ENCODE data around the gene FKBP15.
"Not testable (repeated sequence)": the region's sequence is repeated elsewhere in the genome, so short reads cannot be mapped to it uniquely, and the experiment has no call there.

The FKBP15 gene

GRCh38 chr9:113153599-113153998 lies 67.5 kb downstream of the FKBP15 start:
- TF ChIP-seq POLR2A (IDR thresholded peaks at IDR 0.05; ENCODE audit: low read length) (no peak), GATA1 (IDR thresholded peaks at IDR 0.05; ENCODE audit: low read depth, low read length) (no peak)
- DNase-seq, result no peak

- TF ChIP-seq POLR2A (IDR thresholded peaks at IDR 0.05; ENCODE audit: low read length) (no peak), GATA1 (IDR thresholded peaks at IDR 0.05; ENCODE audit: low read depth, low read length) (no peak)
- no peak for DNase-seq
Observed at GRCh38 chr9:113152699-113153098, 68.4 kb downstream of the FKBP15 start.

GRCh38 chr9:113151696-113152630 lies 69.1 kb downstream of the FKBP15 start:
- DNase-seq, result no peak
- TF ChIP-seq GATA1 (IDR thresholded peaks at IDR 0.05; ENCODE audit: low read depth, low read length), result no peak

GRCh38 chr9:113150670-113151611 lies 70.1 kb downstream of the FKBP15 start, which contains the start of gene SLC31A2:
Gene SLC31A2 (plus strand): TSS chr9:113151007. CDS start chr9:113151075, 68 bp downstream.
- peak; percentile 83 to 88 for DNase-seq
- TF ChIP-seq GATA1 (IDR thresholded peaks at IDR 0.05; ENCODE audit: low read depth, low read length), result no peak
- no peak for TF ChIP-seq POLR2A (IDR thresholded peaks at IDR 0.05; ENCODE audit: low read length)

- DNase-seq, result not testable (repeated sequence)
Observed at GRCh38 chr9:113149561-113149960, 71.5 kb downstream of the FKBP15 start.

- TF ChIP-seq POLR2A (IDR thresholded peaks at IDR 0.05; ENCODE audit: low read length) (no peak), GATA1 (IDR thresholded peaks at IDR 0.05; ENCODE audit: low read depth, low read length) (no peak)
- DNase-seq, result no peak
Observed at GRCh38 chr9:113148781-113149510, 72.1 kb downstream of the FKBP15 start.

GRCh38 chr9:113148372-113148705 lies 72.7 kb downstream of the FKBP15 start:
- no peak for TF ChIP-seq GATA1 (IDR thresholded peaks at IDR 0.05; ENCODE audit: low read depth, low read length)
- no peak for TF ChIP-seq POLR2A (IDR thresholded peaks at IDR 0.05; ENCODE audit: low read length)
- DNase-seq, result no peak

GRCh38 chr9:113143432-113144227 lies 77.4 kb downstream of the FKBP15 start:
- no peak for DNase-seq
- no peak for TF ChIP-seq POLR2A (IDR thresholded peaks at IDR 0.05; ENCODE audit: low read length)
- TF ChIP-seq GATA1 (IDR thresholded peaks at IDR 0.05; ENCODE audit: low read depth, low read length), result no peak

- not testable (repeated sequence) for DNase-seq
Observed at GRCh38 chr9:113140896-113141295, 80.2 kb downstream of the FKBP15 start.

GRCh38 chr9:113139953-113140352 lies 81.1 kb downstream of the FKBP15 start:
- TF ChIP-seq GATA1 (IDR thresholded peaks at IDR 0.05; ENCODE audit: low read depth, low read length) (no peak), POLR2A (IDR thresholded peaks at IDR 0.05; ENCODE audit: low read length) (no peak)
- DNase-seq, result no peak

- no peak for DNase-seq
- no peak for TF ChIP-seq GATA1 (IDR thresholded peaks at IDR 0.05; ENCODE audit: low read depth, low read length)
- TF ChIP-seq POLR2A (IDR thresholded peaks at IDR 0.05; ENCODE audit: low read length), result no peak
Observed at GRCh38 chr9:113139225-113139829, 81.8 kb downstream of the FKBP15 start.

- no peak for DNase-seq
- no peak for TF ChIP-seq POLR2A (IDR thresholded peaks at IDR 0.05; ENCODE audit: low read length)
- no peak for TF ChIP-seq GATA1 (IDR thresholded peaks at IDR 0.05; ENCODE audit: low read depth, low read length)
Observed at GRCh38 chr9:113138760-113139159, 82.3 kb downstream of the FKBP15 start.

All from erythroblast (primary cell).